ENCODE results near the gene TM6SF1. TPM values are rescaled to one million over a fixed set of nuclear protein-coding genes. Genes with fewer than 3 reads are reported as not detected.

TM6SF1 gene
- total RNA-seq, 1 donor from 2014 or later = 2.6 TPM

DNA sequence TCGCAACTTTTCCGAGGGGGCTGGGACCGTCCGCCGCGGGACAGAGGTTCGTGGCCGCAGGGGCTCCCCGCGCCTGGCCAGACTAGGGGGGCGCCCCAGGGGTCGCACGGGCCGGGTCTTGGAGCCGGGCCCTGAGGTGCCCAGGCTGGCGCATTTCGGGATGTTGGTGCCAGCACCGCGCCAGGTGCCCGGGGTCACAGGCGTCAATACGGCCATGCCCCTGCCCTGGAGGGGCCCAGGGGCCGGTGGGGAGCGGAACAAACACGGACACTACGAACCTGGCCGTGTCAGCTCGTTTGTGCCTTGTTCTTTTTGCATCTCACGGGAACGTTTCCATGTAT, 366 bp downstream of the TM6SF1 start:
- Histone ChIP-seq H3K4me3 (ENCODE audit: low read depth, low read length) (peak overlapping the region; percentile 48), H3K27me3 (ENCODE audit: control insufficient read depth, insufficient read depth, low read length) (no peaks in the 10 kb centered on the region), H3K36me3 (ENCODE audit: control insufficient read depth, insufficient read depth, low read length) (no peaks in the 10 kb centered on the region)
- FAIRE-seq (no peak), DNase-seq (ENCODE audit: low read depth) (no peak)
- TF ChIP-seq, protein P1, sequence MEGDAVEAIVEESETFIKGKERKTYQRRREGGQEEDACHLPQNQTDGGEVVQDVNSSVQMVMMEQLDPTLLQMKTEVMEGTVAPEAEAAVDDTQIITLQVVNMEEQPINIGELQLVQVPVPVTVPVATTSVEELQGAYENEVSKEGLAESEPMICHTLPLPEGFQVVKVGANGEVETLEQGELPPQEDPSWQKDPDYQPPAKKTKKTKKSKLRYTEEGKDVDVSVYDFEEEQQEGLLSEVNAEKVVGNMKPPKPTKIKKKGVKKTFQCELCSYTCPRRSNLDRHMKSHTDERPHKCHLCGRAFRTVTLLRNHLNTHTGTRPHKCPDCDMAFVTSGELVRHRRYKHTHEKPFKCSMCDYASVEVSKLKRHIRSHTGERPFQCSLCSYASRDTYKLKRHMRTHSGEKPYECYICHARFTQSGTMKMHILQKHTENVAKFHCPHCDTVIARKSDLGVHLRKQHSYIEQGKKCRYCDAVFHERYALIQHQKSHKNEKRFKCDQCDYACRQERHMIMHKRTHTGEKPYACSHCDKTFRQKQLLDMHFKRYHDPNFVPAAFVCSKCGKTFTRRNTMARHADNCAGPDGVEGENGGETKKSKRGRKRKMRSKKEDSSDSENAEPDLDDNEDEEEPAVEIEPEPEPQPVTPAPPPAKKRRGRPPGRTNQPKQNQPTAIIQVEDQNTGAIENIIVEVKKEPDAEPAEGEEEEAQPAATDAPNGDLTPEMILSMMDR (IDR thresholded peaks at IDR 0.05; ENCODE audit: insufficient read depth, low read length, severe bottlenecking) = no peak

DNA sequence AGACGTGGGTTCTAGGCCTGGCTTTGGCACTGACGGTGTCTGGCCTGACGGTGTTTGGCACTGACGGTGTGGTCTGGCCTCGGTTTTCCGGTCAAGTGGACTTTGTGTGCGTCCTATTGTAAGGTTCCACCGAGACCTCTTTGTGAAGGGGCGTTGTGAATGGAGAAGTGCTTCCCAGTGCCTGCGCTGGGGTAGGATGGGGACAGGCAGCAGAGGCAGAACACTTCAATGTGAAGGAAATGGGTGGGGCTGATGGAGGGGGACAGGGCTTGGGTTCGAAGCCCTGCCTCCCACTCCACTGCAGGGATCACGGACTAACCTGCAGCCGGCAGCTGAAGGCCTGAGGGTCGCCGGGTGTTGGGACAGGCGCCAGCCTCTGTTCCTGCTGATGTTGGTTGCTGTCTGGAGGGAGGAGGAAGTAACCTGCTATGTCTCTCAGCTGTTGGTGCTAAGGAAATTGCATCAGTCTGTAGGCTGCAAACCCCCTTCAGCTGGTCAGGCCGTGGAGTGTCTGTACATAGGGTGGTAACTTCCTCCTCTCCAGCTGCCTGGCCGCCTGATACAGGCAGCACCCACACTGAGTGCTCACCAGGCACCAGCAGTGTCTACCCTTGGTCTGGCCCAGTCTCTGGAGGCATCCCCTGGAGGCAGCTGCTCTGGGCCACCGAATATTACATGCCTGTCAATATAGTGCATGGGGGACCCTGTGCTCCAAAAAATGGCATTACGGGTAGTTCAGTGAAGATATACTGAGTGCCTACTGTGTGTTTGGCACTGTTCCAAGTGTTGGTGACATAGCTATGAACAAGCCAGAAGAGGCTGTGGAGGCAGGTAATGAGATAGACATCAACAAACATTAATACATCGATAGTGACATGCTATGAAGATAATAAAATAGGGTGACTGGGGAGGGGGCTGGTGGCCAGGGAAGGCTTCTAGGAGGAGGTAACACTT, 1.1 kb downstream of the TM6SF1 start:
- no peaks in the 10 kb centered on the region for H3K36me3 ChIP-seq (ENCODE audit: control insufficient read depth, insufficient read depth, low read length)
- DNase-seq (ENCODE audit: low read depth) (peak; percentile 41), FAIRE-seq (no peak)
- peak overlapping the region; percentile 48 for H3K4me3 ChIP-seq (ENCODE audit: low read depth, low read length)
- H3K27me3 ChIP-seq (ENCODE audit: control insufficient read depth, insufficient read depth, low read length) = no peaks in the 10 kb centered on the region
- TF ChIP-seq, protein P1 (IDR thresholded peaks at IDR 0.05; ENCODE audit: insufficient read depth, low read length, severe bottlenecking) = no peak

DNA sequence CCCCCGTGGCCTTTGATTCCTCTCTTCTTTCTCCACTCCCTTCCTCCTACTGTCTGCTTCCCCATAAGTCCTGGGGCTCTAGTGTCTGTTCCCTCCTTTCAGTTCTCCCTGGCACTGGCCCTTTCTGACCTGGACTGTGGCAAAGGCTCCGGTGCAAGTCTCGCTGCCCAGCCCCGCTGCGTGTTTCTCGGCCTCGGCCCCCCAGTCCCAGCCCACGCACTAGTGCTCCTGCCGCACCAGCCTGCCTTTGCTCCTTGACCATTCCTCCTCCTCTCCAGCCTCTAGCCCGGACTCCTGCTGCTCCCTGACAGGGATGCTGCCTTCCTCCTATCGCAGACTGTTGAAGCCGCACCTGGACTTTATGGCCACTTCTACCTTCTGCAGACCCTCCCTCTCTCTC, 2.1 kb downstream of the TM6SF1 start:
- FAIRE-seq = no peak
- H3K4me3 ChIP-seq (ENCODE audit: low read depth, low read length) = no peak overlapping the region
- DNase-seq (ENCODE audit: low read depth) = no peak
- TF ChIP-seq, protein P1 (IDR thresholded peaks at IDR 0.05; ENCODE audit: insufficient read depth, low read length, severe bottlenecking) = no peak
- H3K27me3 ChIP-seq (ENCODE audit: control insufficient read depth, insufficient read depth, low read length) = no peaks in the 10 kb centered on the region
- no peaks in the 10 kb centered on the region for H3K36me3 ChIP-seq (ENCODE audit: control insufficient read depth, insufficient read depth, low read length)

DNA sequence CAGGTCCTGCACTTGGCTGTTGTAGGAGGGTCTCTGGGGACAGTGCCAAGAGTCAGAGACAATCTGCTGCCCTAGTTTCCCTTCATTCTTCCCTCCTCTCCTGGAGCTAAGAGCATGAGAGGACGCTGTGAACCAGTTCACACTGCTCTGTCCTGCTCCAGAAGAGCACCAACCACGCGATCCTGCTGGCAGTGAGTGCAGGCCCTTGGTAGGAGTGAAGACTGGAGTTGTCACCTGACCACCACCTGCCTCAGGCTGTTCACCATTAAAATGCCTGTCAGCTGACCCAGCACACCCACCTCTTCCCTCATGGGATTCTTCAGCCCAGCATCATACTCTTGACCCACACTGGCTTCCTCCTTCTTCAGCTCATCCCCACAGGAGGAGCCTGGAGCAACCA, 2.9 kb downstream of the TM6SF1 start:
- DNase-seq (ENCODE audit: low read depth) = no peak
- TF ChIP-seq, protein P1 (IDR thresholded peaks at IDR 0.05; ENCODE audit: insufficient read depth, low read length, severe bottlenecking) = no peak
- FAIRE-seq = no peak

DNA sequence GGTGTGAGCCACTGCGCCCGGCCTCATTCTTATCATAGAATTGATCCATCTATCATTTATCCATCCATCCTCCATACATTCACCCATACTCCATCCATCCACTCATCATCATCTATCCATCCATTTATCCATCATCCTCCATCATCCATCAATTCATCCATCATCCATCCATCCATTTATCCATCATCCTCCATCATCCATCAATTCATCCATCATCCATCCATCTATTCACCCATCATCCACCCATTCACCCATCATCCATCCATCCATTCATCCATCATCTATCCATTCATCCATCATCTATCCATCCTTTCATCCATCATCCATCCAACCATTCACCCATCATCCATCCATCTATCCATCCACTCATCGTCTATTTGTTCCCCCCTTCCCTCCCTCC, 3.7 kb downstream of the TM6SF1 start:
- no peak for DNase-seq (ENCODE audit: low read depth)
- TF ChIP-seq, protein P1 (IDR thresholded peaks at IDR 0.05; ENCODE audit: insufficient read depth, low read length, severe bottlenecking) = no peak
- no peak for FAIRE-seq
- no peaks in the 10 kb centered on the region for H3K36me3 ChIP-seq (ENCODE audit: control insufficient read depth, insufficient read depth, low read length)
- H3K4me3 ChIP-seq (ENCODE audit: low read depth, low read length) = no peak overlapping the region
- H3K27me3 ChIP-seq (ENCODE audit: control insufficient read depth, insufficient read depth, low read length) = no peaks in the 10 kb centered on the region

More for the DNA sequence above, 2.9 kb downstream of the TM6SF1 start:
- H3K27me3 ChIP-seq (ENCODE audit: control insufficient read depth, insufficient read depth, low read length) = no peaks in the 10 kb centered on the region
- H3K36me3 ChIP-seq (ENCODE audit: control insufficient read depth, insufficient read depth, low read length) = no peaks in the 10 kb centered on the region
- no peak overlapping the region for H3K4me3 ChIP-seq (ENCODE audit: low read depth, low read length)

Measured in bronchial epithelial cell (primary cell).